Type B pancreatic cell (in vitro differentiated cells): ENCODE results near the gene SGSM2. TPM values are rescaled to one million over a fixed set of nuclear protein-coding genes. Genes with fewer than 3 reads are reported as not detected.

ENCODE experiments used
- DNase-seq: peaks from one replicate; pipeline ENCODE4 v3.0.0; 2021; ENCODE audit warnings: mixed read lengths; ENCODE audit not compliant: unreplicated experiment; ENCODE audit errors: extremely low spot score
- H3K27ac Mint-ChIP-seq: 2 replicates; pipeline ENCODE4 v1.8.0; 2021; ENCODE audit warnings: mild to moderate bottlenecking, mixed read lengths
- H3K27me3 Mint-ChIP-seq: 2 replicates; pipeline ENCODE4 v1.8.0; 2021; ENCODE audit warnings: mixed read lengths
- H3K36me3 Mint-ChIP-seq: 2 replicates; pipeline ENCODE4 v1.8.0; 2021; ENCODE audit warnings: mixed read lengths
- H3K4me1 Mint-ChIP-seq: one replicate; pipeline ENCODE4 v1.8.0; 2021; ENCODE audit warnings: mixed read lengths; ENCODE audit not compliant: unreplicated experiment
- H3K4me3 Mint-ChIP-seq: 2 replicates; pipeline ENCODE4 v1.8.0; 2021; ENCODE audit warnings: mild to moderate bottlenecking, mixed read lengths
- H3K9me3 Mint-ChIP-seq: 2 replicates; pipeline ENCODE4 v1.8.0; 2021; ENCODE audit warnings: mixed read lengths
- total RNA-seq: library from RNA; stranded (reverse); gene quantifications from 2 replicates; pipeline ENCODE4 v1.2.1, GENCODE V29; 2021; ENCODE audit warnings: low replicate concordance
- TF ChIP-seq, protein P1 (sequence below): fragments of 200-600 bp; sonication (generic); conservative IDR thresholded peaks from 2 replicates; pipeline ENCODE4 v1.5.0; 2021; ENCODE audit warnings: antibody characterized with exemption, mild to moderate bottlenecking

SGSM2 gene
- total RNA-seq, 1 donor from 2014 or later: 74.3 TPM

DNA sequence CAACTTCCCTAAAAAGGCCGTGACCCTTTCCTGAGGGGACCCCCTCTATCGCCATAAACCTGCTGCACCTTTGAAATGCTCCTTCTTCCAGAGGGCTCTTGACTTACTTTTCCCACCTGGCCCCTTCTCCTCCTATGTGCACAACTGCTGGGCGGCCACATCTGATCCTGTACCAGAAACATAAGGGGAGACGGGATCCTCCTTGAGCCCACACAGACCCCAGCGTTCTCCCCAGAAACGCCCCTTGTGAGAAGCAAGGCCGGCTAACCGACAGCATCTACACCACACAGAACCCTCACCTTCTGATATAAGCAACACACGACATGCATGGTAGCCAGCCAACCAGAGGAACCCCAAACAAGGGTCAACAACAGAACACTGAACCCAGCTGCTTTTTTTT, 77.8 kb downstream of the SGSM2 start:
- peaks cover 10% of the 10 kb centered on the region for H3K4me1 Mint-ChIP-seq
- H3K27me3 Mint-ChIP-seq: no peaks in the 10 kb centered on the region
- H3K36me3 Mint-ChIP-seq: peaks cover 12% of the 10 kb centered on the region
- no peak for DNase-seq
- TF ChIP-seq, protein P1, sequence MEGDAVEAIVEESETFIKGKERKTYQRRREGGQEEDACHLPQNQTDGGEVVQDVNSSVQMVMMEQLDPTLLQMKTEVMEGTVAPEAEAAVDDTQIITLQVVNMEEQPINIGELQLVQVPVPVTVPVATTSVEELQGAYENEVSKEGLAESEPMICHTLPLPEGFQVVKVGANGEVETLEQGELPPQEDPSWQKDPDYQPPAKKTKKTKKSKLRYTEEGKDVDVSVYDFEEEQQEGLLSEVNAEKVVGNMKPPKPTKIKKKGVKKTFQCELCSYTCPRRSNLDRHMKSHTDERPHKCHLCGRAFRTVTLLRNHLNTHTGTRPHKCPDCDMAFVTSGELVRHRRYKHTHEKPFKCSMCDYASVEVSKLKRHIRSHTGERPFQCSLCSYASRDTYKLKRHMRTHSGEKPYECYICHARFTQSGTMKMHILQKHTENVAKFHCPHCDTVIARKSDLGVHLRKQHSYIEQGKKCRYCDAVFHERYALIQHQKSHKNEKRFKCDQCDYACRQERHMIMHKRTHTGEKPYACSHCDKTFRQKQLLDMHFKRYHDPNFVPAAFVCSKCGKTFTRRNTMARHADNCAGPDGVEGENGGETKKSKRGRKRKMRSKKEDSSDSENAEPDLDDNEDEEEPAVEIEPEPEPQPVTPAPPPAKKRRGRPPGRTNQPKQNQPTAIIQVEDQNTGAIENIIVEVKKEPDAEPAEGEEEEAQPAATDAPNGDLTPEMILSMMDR: no peak
- H3K27ac Mint-ChIP-seq: no peak overlapping the region
- H3K9me3 Mint-ChIP-seq: no peaks in the 10 kb centered on the region
- H3K4me3 Mint-ChIP-seq: no peak overlapping the region

DNA sequence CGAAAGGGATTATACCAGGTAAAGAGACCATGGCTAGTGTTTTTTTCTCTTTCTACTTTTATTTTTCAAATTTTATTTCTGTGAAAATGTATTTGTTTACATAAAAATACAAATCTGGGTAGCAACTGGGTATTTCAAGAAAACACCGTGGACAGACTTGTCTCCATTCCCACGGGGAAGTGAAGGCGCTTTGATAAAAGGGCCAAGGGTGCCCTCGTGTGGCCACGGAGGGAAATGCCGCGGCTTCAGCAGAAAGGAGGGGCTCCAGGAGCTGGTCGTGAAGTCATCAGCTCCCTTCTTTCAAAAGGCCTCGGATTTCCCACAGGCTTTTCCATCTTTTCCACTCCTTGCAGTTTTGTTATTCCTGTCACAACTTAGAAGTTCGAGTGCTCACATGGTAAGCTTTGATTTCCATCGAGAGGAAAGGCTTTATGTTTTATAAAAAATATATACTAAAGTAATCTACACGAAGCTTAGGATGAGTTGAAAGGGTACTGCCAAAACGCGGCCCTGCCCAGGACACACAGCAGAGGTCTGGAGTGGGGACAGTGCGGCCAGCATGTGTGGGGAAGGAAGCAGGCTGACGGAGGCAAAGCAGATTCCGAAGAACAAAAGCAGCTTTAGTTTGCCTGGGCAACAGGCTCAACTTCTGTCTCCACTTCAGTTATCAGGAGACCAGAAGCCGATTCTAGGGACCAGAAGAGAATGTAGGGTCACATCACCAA, 78.9 kb downstream of the SGSM2 start:
- H3K36me3 Mint-ChIP-seq: peaks cover 14% of the 10 kb centered on the region
- H3K9me3 Mint-ChIP-seq: no peaks in the 10 kb centered on the region
- H3K4me1 Mint-ChIP-seq: peaks cover 10% of the 10 kb centered on the region
- H3K27me3 Mint-ChIP-seq: no peaks in the 10 kb centered on the region
- no peak overlapping the region for H3K4me3 Mint-ChIP-seq
- peak; percentile 93 for DNase-seq
- H3K27ac Mint-ChIP-seq: no peak overlapping the region
- TF ChIP-seq, protein P1: peak; percentile 99

DNA sequence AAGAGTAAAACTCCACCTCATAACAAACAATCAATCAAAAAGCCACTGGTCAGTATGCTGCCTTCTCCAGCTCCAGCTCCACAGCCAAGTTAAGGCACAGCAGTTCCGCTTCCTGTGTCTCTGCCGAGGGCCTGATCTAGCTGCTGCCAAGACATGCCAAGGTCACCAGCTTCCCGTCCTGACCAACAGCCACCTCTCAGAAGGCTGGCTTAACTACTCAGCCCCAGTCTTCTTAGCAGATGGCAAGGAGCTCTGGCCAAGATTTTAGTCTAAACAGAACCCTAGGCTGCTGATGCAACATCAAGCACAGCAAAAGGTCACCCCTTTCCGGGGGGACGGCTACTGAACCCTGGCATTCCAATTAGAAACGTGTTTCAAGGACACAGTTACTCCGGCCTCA, 81.3 kb downstream of the SGSM2 start:
- TF ChIP-seq, protein P1: no peak
- Mint-ChIP-seq H3K4me3 (no peak overlapping the region), H3K27me3 (no peaks in the 10 kb centered on the region), H3K27ac (no peak overlapping the region), H3K36me3 (peaks cover 14% of the 10 kb centered on the region), H3K9me3 (no peaks in the 10 kb centered on the region), H3K4me1 (peaks cover 14% of the 10 kb centered on the region)
- no peak for DNase-seq

DNA sequence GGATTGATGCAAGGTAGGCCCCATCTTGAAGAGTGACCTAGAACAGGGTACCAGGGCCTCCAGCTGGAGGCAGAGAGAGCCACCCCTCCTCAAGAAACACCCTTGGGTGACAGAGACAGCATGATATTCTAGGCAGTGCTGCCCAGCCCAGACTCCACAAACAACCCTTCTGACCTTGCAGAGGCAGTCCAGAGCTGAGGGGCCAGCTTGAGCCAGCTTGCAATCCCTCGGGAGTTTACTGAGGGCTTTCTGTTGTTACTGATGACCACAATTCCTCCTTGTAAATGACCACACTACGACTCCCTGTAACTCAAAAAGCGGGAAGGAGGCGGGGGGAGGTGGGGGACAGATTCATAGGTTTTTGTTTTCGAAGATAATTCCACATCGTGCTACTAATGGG, 82.2 kb downstream of the SGSM2 start:
- H3K27me3 Mint-ChIP-seq: no peaks in the 10 kb centered on the region
- no peak for DNase-seq
- peaks cover 11% of the 10 kb centered on the region for H3K36me3 Mint-ChIP-seq
- H3K9me3 Mint-ChIP-seq: no peaks in the 10 kb centered on the region
- no peak overlapping the region for H3K27ac Mint-ChIP-seq
- no peak overlapping the region for H3K4me3 Mint-ChIP-seq
- H3K4me1 Mint-ChIP-seq: peaks cover 16% of the 10 kb centered on the region
- TF ChIP-seq, protein P1: no peak

DNA sequence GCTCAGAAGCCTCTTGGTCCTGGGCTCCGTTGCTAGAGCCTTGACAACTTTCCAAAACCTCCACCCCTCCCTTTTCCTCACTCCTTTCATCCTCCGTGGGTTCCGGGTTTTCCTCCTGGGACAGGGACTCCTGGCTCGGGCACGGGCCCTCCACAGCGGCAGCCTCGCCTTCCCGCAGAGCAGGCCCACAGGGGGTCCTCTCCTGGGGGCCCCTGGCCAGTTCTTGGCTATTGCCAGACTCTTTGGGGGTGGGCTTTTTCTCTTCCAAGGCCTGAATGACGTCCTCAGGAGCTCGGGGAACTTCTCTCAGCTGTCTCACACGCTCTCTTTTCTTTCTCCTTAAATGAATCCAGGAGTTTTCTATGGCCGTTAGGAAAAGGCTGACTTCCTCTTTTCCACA, 82.9 kb downstream of the SGSM2 start:
- Mint-ChIP-seq H3K9me3 (no peaks in the 10 kb centered on the region), H3K4me3 (no peak overlapping the region), H3K27ac (no peak overlapping the region), H3K36me3 (peaks cover 14% of the 10 kb centered on the region), H3K4me1 (peaks cover 16% of the 10 kb centered on the region), H3K27me3 (no peaks in the 10 kb centered on the region)
- TF ChIP-seq, protein P1: no peak
- DNase-seq: no peak
